A549 treated with dexamethasone at 1 μM for 4 hours (cell line): ENCODE data around the gene NEFH. TPM values are rescaled to one million over a fixed set of nuclear protein-coding genes. Genes with fewer than 3 reads are reported as not detected.

Experiments used
- total RNA-seq: library from RNA; stranded (reverse); fragments of 200-300 nt; extraction: Qiagen RNA extraction; gene quantifications from 5 replicates; pipeline ENCODE4 v1.2.3, GENCODE V29; 2022

Gene NEFH
- total RNA-seq: 0.07 to 0.17 TPM (median 0.12 TPM) in 5 replicates

GRCh38 chr22:29479417-29480261 is at the start of gene NEFH:
TSS of gene NEFH (plus strand) at chr22:29480218. CDS start at chr22:29480263, 45 bp downstream.

DNA sequence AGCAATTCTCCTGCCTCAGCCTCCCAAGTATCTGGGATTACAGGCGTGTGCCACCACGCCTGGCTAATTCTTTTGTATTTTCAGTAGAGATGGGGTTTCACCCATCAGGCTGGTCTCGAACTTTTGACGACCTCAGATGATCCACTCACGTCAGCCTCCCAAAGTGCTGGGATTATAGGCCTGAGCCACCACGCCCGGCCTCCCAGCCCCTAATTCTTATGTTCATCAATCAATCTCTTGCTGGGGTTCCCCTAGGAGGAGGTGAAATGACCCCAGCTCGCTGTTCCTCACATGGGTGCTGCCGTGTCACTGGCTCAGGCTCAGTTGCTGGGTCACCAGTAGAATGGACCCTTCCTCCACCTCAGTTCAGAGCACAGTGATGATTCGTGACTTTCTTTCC is 41.7 kb upstream of the NEFH start, which contains the start of gene RFPL1:
RFPL1 (plus strand) TSS at position 301 of the 400 bp plus-strand sequence.

Other genes starting within 250 kb of the NEFH start
- gene RHBDD3, start 212.2 kb upstream of the NEFH start, total RNA-seq: 18.1 to 25.8 TPM (median 24.4 TPM) in 5 replicates
- 218 to 236 TPM (median 226 TPM) in 5 replicates for gene EWSR1, start 211.9 kb upstream of the NEFH start, total RNA-seq
- 23.8 to 41.8 TPM (median 37.9 TPM) in 5 replicates for gene GAS2L1, start 173.6 kb upstream of the NEFH start, total RNA-seq
- gene RASL10A, start 164.5 kb upstream of the NEFH start, total RNA-seq: 0.11 to 0.25 TPM (median 0.19 TPM) in 5 replicates
- gene AP1B1, start 91.6 kb upstream of the NEFH start, total RNA-seq: 20.9 to 30.4 TPM (median 30.0 TPM) in 5 replicates
- gene RFPL1, start 41.6 kb upstream of the NEFH start, total RNA-seq: not detected in 5 replicates
- 29.2 to 32.5 TPM (median 30.5 TPM) in 5 replicates for gene THOC5, start 73.5 kb downstream of the NEFH start, total RNA-seq
- gene NIPSNAP1, start 100.9 kb downstream of the NEFH start, total RNA-seq: 58.3 to 64.0 TPM (median 61.9 TPM) in 5 replicates
- 14.4 to 18.6 TPM (median 16.3 TPM) in 5 replicates for gene NF2, start 123.4 kb downstream of the NEFH start, total RNA-seq
- 0.03 to 0.21 TPM (median 0.18 TPM) in 5 replicates for gene CABP7, start 239.8 kb downstream of the NEFH start, total RNA-seq